Cerebellar cortex (tissue), 1 donor: ENCODE results near the gene IFT122.
A peak's percentile ranks its signal among the peaks of the same experiment; 100 is the strongest.

Experiments used
- DNase-seq: peaks from one replicate; pipeline ENCODE4 v3.0.0-alpha.2; 2015; ENCODE audit warnings: low spot score

Gene IFT122

DNA sequence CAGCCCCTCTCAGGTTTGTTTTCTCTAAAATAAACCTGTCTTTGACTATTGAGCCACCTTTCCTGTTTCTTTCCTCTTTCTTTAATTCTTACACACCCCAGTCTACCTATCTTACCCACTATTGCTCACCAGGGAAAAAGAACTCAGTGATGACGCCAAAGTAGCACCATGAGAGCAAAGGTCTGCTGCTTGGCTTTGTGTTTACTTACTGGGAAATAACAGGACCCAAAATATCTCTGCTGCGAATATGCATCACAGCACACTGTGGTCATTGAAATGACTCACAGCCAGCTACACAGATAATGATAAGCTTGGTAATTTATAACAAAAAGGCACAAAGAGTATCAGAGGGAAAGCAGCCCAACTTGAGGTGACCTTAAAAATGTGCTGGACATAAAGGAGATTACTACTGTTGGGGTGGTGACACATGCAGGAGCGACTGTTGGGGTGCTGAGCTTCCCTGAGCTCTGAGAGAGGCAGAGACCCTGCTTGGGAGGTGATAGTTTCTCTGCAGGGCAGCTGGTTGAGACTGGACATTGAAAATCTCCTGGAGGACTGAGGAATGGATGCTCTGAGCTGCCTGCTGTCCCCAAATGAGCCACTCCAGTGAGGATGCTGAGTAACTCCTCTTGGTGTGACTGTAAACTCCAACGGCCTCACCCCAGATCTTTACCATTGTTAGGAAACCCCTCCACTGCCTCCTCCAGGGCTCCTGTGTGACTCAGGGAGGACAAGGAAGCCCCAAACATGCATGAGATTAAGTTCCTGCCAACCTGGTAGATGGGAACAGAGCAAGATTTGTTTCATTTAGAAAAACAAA, 26.1 kb upstream of the IFT122 start:
- DNase-seq, result no peak

DNA sequence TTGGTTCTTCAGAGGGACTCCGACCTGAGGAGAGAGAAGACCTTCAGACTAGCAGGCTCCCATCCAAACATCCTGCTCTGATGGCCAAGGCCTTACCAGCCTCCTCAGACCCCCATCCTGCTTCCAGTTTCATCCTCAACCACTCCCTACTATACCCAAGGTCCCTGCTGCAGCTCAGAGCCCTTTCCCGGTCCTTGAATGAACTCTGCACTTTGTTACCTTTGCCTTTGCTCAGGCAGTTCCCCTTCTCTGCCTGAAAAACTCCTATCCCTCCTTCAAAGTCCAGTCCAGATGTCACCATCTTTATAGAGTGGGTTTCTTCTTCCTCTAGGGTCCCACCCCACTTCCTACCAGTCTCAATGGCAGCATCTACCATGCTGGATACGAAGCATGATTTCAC, 24.6 kb upstream of the IFT122 start:
- no peak for DNase-seq

GRCh38 chr3:129415830-129416229, 24.2 kb upstream of the IFT122 start:
- no peak for DNase-seq

- no peak for DNase-seq
Observed at GRCh38 chr3:129416415-129416814, 23.6 kb upstream of the IFT122 start.

DNA sequence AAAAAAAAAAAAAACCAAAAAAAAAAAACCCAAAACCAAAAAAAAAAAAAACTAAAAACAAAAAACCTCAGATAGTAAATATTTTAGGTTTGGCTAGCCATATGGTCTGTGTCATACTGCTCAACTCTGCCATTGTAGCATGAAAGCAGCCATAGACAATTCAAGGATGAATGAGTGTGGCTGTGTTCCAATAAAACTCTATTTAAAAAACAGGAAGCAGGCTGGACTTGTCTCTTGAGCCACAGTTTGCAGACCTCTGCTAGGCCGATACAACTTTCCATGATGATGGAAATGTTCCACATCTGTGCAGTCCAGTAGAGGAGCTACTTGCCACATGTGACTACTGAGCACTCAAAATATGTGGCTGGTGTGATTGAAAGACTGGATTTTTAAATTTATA, 22.7 kb upstream of the IFT122 start:
- DNase-seq, result no peak

- no peak for DNase-seq
Observed at GRCh38 chr3:129418041-129418973, 21.7 kb upstream of the IFT122 start.

GRCh38 chr3:129419476-129419875, 20.5 kb upstream of the IFT122 start:
- no peak for DNase-seq

DNA sequence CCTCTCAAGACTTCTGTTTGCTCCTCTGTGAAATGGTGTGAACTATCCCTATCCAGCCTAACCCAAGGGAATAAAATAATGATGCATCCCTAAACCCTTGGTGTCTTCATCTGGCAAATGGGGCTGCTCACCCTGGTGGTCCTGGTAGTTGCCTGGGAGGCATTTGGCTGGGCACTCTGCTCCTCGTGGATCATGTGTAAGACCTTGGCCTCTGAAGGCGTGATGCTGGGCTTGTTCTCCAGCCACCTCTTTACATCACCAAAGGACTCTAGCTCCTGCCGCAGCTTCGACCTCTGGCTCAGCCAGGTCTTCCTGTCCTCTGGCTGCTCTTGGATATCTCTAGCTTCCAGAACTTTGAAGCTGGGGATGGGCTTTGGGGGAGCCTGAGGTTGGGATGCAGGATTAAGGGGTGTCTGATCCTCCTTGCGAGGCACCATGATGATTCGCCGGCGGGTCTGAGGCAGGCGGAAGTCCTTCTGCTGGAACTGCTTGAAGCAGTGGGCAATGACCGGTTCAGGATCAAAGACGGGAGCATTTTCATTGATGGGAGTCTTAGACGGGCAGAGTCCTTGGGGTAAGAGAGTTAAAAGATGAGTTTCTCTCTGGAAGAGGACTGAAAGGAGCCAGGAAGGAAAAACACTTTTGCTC, 18.7 kb upstream of the IFT122 start:
- no peak for DNase-seq

DNA sequence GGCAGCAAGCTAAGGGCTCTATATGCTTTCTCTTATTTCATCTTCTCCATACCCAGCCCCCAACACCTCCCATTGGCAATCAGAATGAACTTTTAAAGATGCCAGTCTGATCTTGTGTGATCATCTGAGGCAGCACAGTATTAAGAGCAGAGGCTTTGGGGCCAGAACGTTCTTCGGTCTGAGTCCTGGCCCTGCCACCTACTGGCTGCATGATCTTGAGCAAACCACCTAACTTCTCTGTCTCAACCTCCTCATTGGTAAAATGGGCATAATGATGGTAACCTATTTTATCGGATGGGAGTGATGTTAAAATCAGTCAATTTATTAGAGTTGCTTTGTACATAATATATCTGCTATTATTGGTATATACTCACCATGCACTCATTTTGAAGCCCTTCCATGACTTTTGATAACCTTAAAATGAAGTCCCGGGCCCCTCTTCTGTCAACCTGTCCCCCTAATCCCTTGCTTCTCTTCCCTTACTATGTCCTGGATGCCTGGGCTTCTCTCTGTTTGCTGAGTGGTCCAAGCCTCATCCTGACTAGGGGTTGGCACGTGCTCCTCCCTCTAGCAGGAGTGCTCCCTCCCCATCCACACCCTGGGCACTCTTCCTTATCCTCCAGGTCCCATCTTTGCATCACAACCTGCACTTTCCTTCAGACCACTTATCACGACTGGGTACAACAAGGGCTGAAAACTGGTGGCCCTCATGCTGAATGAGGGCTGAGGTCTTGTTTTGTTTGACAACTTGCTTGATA, 17.9 kb upstream of the IFT122 start:
- DNase-seq, result no peak

DNA sequence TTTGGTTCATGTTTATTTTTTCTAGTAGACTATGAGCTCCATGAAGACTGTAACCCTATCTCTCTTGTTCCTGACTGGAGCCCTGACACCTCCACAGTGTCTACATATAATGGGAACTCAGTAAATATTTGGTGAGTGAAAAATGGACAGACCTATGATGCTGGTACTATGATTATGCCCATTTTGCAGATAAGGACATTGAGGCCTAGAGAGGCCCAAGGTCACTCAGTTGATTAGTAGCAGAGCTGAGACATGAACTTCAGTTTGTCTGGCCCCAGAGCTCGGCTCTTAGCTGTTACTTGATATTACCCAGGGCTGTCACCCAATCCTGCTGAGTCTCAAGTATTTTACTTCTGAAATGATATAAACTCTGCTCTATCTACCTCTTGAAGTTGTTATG, 17.1 kb upstream of the IFT122 start:
- DNase-seq, result no peak

DNA sequence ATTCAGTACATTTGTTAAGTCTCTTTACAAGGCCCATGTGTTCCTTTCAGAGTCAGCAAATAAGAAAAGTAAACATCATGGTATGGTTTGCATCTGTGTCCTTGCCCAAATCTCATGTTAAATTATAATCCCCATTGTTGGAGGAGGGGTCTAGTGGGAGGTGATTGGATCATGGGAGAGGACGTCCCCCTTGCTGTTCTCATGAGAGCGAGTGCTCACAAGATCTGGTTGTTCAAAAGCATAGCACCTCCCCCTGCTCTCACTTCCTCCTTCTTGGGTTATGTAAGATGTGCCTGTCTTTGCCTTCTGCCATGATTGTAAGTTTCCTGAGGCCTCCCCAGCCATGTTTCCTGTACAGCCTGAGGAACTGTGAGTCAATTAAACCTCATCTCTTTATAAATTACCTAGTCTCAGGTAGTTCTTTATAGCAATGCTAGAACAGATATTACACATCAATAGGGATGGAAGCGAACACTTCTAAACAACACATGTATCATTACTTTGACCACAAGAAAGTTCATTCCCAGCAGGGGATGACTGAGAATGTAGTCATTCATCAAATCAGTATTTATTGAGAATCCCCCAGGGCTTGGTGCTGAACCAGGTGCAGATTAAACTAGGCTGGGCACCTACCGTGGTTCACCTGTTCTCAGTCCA, 15.7 kb upstream of the IFT122 start:
- DNase-seq, result no peak

DNA sequence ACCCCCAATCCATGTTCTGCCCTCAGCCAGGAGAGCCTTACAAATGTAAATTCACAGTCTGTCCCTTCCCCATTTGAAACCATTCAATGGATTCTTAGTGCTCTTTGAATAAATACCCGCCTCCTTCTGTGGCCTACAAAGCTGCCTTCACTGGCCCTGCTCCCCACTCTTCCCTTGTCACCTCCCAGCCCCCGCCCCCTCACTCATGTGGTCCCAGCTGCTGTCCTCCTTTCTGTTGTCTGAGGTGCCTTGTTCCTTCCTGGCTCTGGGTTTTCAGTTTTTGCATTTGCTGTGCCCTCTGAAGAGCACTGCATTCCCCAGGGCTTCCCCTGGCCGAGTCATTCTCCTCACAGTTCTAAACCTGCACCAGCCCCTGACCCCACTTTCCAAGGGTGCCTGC, 14.8 kb upstream of the IFT122 start:
- DNase-seq, result no peak

DNA sequence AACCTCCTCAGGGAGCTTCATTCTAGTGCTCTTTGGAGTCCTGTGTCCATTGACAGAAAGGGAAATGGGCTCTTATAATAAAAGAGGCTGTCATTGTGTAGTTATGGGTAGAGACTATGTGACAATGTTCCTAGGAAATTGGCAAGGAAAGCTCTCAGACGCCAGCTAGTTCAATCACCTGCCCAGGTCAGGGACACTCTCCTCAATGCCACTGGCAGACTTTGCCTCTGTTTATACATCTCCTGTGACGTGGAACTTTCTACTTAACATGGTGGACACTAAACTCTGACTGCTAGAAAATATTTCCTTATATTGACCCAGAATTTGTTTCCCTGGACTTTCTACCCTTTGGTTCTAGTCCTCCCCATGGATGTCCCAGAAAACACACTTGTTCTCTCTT, 14.4 kb upstream of the IFT122 start:
- no peak for DNase-seq

DNA sequence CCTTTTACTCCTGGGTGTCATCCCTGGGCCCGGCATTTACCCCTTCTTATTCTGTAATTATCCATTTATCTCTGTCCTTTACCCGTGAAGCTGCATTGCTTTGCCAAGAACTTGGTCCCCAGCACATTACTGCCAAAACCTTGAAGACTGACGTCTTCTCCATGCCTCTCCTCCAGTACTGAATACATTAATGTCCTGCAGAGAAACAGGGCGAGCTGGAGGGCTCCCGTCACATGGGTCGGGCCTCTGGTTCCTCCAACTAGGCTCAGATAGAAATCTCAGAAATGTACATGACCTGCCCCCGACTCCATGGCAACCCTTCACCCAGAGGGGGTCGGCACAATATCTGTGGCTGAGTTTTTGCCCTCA, 12.0 kb upstream of the IFT122 start:
- no peak for DNase-seq

DNA sequence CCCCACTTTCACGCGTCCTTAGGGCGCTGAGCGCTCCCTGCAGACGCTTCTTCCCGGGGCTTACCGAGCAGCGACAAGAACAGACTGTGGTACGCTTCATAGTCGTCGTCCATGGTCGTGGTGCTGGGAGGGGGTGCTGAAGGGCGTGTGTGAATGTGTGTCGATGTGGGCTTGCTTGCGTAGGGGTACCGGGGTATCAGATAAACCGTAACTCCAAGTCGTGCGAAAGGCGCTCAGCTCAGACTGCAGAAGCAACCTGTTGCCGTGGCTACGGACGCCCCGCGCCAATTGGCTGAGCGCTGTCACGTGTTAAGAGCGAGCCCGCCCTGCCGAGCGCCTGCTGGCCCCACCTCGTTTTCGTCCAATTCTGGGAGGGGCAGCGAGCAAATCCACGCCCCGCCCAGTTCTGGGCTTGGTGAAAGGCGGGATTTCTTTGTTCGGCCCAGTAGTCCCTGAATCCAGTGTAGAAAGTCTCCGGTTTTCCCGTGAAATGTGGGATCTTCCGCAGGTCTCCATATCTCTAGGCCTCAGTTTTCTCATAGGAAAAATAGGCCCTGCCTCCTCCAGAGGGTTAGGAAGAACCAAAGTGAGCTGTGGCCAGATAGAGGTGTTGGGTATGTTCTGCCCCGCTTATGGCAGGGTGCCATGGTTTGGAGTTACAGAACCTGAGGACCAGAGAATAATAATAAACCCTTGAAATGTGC, 11.5 kb upstream of the IFT122 start, which contains the start of gene EFCAB12:
Gene EFCAB12, minus strand, starts transcription at position 261 of the 704 bp plus-strand sequence. Its CDS starts 148 bp downstream, at position 113.
- peak; percentile 95 for DNase-seq

GRCh38 chr3:129429080-129429451, 11.0 kb upstream of the IFT122 start:
- no peak for DNase-seq

DNA sequence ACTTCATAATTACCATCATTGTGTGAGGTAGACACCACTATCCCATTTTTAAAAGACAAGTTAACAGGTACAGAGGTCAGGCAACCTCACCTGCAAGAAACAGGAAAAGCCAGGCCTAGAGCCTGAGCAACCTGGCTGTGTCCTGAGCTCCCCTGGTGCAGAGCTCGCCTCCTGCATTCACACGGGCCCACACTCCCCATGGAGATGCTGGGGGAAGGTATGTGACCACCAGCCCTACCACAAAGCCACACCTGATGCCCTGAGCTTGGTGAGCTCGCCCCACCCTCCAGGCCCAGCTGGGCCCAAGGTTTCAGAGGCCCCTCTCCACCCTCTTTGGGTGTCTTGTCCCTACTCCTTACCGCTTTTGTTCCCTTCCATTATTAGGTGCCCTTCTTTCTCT, 10.4 kb upstream of the IFT122 start:
- no peak for DNase-seq

DNA sequence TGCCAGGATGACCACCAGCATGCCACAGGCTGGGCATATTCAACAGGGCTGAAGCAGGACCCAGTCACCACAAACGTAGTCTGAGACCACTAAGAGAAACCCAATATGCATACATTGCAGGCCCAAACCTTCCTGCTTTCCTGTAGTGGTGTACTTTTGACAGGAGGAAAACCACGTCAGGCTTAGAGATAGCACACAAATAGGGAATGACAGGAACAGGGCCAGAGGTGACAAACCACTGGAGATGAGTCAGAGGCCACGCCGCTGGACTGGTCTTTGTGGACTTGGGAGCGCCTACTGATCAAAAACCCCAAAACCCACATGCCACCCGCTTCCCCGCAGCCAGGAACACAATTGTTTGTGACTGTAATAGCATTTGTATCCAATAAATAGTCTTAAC, 8.0 kb upstream of the IFT122 start:
- no peak for DNase-seq

DNA sequence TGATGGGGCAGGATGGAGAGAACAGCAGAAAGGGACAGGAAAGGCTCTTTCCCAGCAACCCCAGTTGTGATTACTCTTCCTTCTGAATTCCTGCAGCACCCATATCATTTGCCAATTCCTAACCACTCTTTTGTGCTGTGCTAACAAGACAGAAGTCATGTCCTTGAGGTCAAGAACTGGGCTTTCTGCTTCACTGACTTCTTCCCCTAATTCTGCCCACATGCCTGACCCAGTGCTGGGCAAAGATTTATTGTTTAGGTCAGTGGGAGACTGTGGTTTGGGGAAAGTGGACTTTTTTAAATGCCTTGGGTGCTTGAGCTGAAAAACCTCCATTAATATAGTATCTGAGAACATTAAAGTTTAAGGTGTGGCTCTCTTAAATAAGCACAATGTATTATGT, 7.4 kb upstream of the IFT122 start:
- DNase-seq, result no peak

GRCh38 chr3:129433565-129433964, 6.5 kb upstream of the IFT122 start:
- DNase-seq, result no peak

- no peak for DNase-seq
Observed at GRCh38 chr3:129434140-129434539, 5.9 kb upstream of the IFT122 start.
